ENCODE results near the gene USP8. TPM values are rescaled to one million over a fixed set of nuclear protein-coding genes. Genes with fewer than 3 reads are reported as not detected.

The USP8 gene
- polyA plus RNA-seq, 1 donor from 2014 or later = 31.8 TPM

DNA sequence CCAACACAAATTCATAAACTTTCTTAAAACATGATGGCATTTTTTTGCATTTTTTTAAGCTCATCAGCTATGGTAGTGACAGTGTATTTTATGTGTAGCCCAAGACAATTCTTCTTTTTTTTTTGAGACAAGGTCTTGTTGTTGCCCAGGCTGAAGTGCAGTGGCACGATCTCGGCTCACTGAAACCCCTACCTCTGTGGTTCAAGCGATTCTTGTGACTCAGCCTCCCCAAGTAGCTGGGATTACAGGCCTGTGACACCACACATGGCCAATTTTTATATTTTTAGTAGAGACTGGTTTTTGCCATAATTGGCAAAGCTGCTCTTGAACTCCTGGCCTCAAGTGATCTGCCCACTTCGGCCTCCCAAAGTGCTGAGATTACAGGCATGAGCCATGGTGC is 139.6 kb downstream of the USP8 start:
- Histone ChIP-seq H3K9me2 (ENCODE audit: insufficient read depth, low read length) (no peaks in the 10 kb centered on the region), H4K20me1 (ENCODE audit: insufficient read depth) (no peaks in the 10 kb centered on the region), H3K79me2 (replicated peaks; ENCODE audit: insufficient read depth, low read length) (no peaks in the 10 kb centered on the region), H3K4me3 (ENCODE audit: low read length) (no peak overlapping the region), H3K4me2 (ENCODE audit: low read length) (no peak overlapping the region), H3K36me3 (ENCODE audit: insufficient read depth, low read length) (no peaks in the 10 kb centered on the region), H2AFZ (ENCODE audit: low read depth, low read length) (no peak overlapping the region), H3K27ac (ENCODE audit: low read length) (no peak overlapping the region), H3K9ac (ENCODE audit: low read length) (no peak overlapping the region), H3F3A (ENCODE audit: insufficient read depth, low read length, poor library complexity, severe bottlenecking) (no peaks in the 10 kb centered on the region), H3K9me3 (ENCODE audit: low read length) (no peaks in the 10 kb centered on the region), H3K27me3 (ENCODE audit: insufficient read depth, low read depth, low read length) (no peaks in the 10 kb centered on the region)
- TF ChIP-seq MXI1 (conservative IDR thresholded peaks at IDR 0.05; ENCODE audit: poor library complexity, severe bottlenecking) (no peak), RAD21 (conservative IDR thresholded peaks at IDR 0.05) (no peak), EP300 (conservative IDR thresholded peaks at IDR 0.05; ENCODE audit: poor library complexity, severe bottlenecking) (no peak), SMC3 (conservative IDR thresholded peaks at IDR 0.05; ENCODE audit: poor library complexity) (no peak), EZH2 (IDR thresholded peaks at IDR 0.05; ENCODE audit: borderline replicate concordance, insufficient read depth, low read length, poor library complexity, severe bottlenecking) (no peak), TAF1 (IDR thresholded peaks at IDR 0.05; ENCODE audit: low read depth) (no peak), POLR2AphosphoS5 (IDR thresholded peaks at IDR 0.05) (no peak)
- TF ChIP-seq, protein P1, sequence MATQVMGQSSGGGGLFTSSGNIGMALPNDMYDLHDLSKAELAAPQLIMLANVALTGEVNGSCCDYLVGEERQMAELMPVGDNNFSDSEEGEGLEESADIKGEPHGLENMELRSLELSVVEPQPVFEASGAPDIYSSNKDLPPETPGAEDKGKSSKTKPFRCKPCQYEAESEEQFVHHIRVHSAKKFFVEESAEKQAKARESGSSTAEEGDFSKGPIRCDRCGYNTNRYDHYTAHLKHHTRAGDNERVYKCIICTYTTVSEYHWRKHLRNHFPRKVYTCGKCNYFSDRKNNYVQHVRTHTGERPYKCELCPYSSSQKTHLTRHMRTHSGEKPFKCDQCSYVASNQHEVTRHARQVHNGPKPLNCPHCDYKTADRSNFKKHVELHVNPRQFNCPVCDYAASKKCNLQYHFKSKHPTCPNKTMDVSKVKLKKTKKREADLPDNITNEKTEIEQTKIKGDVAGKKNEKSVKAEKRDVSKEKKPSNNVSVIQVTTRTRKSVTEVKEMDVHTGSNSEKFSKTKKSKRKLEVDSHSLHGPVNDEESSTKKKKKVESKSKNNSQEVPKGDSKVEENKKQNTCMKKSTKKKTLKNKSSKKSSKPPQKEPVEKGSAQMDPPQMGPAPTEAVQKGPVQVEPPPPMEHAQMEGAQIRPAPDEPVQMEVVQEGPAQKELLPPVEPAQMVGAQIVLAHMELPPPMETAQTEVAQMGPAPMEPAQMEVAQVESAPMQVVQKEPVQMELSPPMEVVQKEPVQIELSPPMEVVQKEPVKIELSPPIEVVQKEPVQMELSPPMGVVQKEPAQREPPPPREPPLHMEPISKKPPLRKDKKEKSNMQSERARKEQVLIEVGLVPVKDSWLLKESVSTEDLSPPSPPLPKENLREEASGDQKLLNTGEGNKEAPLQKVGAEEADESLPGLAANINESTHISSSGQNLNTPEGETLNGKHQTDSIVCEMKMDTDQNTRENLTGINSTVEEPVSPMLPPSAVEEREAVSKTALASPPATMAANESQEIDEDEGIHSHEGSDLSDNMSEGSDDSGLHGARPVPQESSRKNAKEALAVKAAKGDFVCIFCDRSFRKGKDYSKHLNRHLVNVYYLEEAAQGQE (IDR thresholded peaks at IDR 0.05; ENCODE audit: borderline replicate concordance) = no peak
- TF ChIP-seq, protein P2, sequence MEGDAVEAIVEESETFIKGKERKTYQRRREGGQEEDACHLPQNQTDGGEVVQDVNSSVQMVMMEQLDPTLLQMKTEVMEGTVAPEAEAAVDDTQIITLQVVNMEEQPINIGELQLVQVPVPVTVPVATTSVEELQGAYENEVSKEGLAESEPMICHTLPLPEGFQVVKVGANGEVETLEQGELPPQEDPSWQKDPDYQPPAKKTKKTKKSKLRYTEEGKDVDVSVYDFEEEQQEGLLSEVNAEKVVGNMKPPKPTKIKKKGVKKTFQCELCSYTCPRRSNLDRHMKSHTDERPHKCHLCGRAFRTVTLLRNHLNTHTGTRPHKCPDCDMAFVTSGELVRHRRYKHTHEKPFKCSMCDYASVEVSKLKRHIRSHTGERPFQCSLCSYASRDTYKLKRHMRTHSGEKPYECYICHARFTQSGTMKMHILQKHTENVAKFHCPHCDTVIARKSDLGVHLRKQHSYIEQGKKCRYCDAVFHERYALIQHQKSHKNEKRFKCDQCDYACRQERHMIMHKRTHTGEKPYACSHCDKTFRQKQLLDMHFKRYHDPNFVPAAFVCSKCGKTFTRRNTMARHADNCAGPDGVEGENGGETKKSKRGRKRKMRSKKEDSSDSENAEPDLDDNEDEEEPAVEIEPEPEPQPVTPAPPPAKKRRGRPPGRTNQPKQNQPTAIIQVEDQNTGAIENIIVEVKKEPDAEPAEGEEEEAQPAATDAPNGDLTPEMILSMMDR (IDR thresholded peaks at IDR 0.05; ENCODE audit: poor library complexity, severe bottlenecking) = no peak

Small RNA genes lying within 50 kb of the gene (small RNA-seq; reads per million reads assigned to genes)
- 0 to 0.79 (median 0.08) reads per million in 3 experiments for gene RNA5SP395

Other genes starting within 250 kb of the USP8 start
- 3.5 and 3.7 TPM in 2 replicates for gene SLC27A2, start 242.2 kb upstream of the USP8 start, polyA plus RNA-seq
- 4.5 and 6.0 TPM in 2 replicates for gene HDC, start 158.7 kb upstream of the USP8 start, polyA plus RNA-seq
- gene GABPB1, start 69.2 kb upstream of the USP8 start, polyA plus RNA-seq = 20.6 and 34.1 TPM in 2 replicates
- 1.4 TPM in 1 of 2 replicates, not detected in the other for gene USP50, start 122.3 kb downstream of the USP8 start, polyA plus RNA-seq